GM18499 (cell line): ENCODE results near the gene AASDH.

ENCODE experiments used
- ATAC-seq: cut with Tn5 transposase; IDR thresholded peaks from one replicate; pipeline ENCODE4 v1.9.1; 2021; ENCODE audit warnings: moderate number of reproducible peaks; ENCODE audit not compliant: insufficient read depth, unreplicated experiment

AASDH gene

GRCh38 chr4:56321251-56321650 is 66.0 kb downstream of the AASDH start:
- no peak for ATAC-seq

DNA sequence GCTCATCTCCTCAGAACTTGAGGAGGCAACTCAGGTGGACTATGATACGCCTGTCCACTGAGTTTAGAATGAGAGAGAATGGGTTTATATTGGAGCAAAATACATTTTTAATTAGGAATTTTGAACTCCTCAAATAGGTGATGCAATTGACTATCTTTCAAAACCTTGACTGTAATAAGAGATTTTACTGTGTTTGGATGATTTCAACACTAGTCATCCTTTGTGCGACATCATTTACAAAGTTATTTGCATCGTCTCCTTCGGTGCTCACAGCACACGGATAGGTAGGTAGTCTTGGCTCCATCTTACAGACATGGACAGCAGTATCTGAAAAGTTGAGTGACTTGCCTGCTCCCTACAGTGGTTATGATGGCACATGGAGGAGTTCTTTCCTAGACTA is 67.0 kb downstream of the AASDH start:
- no peak for ATAC-seq

GRCh38 chr4:56318555-56318954 is 68.7 kb downstream of the AASDH start:
- ATAC-seq: no peak

DNA sequence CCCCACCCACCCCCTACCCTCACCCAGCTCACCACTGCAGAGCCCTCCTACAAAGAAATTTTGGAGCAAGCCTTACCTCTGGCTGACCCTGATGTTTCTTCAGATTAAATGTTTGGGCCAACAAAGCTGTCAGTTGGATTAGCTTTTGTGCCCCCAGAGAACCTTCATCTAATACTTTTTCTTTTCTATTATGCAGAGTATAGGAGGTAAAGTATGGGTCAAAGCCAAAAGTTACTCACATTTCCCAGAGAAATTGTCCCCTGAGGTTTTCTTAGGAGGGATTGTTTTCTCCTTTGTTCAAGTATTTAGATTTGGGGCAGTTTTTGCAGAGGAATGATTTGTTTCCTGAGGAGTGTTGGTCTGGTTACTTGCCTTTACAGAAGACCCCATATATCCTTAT is 69.5 kb downstream of the AASDH start:
- no peak for ATAC-seq

DNA sequence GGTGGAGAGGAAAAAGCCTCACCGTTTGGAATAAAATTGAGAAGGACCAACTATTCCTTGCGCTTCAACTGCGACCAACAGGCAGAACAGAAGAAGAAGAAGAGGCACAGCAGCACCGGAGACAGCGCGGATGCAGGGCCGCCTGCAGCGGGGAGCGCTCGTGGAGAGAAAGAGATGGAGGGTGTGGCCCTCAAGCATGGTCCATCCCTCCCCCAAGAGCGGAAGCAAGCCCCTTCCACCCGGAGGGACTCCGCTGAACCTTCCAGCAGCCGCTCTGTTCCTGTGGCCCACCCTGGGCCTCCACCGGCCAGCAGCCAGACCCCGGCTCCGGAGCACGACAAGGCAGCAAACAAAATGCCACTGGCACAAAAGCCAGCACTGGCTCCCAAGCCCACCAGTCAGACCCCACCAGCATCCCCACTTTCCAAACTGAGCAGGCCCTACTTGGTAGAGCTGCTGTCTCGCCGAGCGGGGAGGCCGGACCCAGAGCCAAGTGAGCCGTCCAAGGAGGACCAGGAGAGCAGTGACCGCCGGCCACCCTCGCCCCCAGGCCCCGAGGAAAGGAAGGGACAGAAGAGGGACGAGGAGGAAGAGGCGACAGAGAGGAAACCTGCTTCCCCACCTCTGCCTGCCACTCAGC is 71.2 kb downstream of the AASDH start:
- no peak for ATAC-seq

DNA sequence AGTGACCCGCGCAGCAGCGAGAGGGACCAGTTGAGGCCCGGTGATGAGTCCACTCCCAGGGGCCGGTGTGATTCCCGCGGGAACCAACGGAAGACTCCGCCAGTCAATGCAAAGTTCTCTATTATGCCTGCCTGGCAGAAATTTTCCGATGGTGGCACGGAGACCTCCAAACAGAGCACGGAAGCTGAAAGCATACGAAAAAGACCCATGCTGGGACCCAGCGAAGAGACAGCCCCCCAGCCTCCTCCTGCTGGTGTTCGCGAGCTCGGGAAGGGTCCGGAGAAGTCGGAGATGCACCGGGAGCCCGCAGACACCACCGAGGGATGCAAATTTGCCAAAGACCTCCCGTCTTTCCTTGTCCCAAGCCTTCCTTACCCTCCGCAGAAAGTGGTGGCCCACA is 71.7 kb downstream of the AASDH start:
- ATAC-seq: no peak

DNA sequence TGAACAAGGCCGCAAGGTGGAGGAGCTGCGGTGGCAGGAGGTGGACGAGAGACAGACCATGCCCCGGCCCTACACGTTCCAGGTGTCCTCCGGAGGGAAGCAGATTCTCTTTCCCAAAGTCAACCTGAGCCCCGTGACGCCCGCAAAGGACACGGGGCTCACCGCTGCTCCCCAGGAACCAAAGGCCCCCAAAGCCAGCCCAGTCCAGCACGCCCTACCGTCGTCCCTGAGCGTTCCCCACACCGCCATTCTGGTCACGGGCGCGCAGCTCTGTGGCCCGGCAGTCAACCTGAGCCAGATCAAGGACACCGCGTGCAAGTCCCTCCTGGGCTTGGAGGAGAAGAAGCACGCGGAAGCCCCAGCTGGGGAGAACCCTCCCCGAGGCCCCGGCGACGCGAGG is 72.2 kb downstream of the AASDH start:
- no peak for ATAC-seq

GRCh38 chr4:56314207-56314915 is 72.9 kb downstream of the AASDH start:
- no peak for ATAC-seq

DNA sequence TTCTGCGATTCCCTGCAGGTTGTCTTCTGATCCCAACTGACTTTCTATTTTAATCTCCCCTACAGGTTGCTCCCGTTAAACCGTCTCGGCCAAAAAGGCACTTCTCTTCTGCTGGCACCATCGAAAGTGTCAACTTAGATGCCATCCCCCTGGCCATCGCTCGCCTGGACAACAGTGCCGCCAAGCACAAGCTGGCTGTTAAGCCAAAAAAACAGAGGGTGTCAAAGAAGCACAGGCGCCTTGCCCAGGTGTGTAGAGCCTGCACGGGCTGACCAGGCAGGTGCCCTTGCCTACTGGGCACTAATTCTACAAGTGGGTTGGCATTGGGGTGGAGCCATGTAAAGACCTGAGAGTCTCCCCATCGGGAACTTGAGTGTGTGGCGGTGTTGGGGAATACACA is 74.2 kb downstream of the AASDH start:
- ATAC-seq: no peak

- no peak for ATAC-seq
These were observed 75.9 kb downstream of the AASDH start for GRCh38 chr4:56311299-56311975.

- ATAC-seq: no peak
These were observed 76.7 kb downstream of the AASDH start for GRCh38 chr4:56310401-56311125.

DNA sequence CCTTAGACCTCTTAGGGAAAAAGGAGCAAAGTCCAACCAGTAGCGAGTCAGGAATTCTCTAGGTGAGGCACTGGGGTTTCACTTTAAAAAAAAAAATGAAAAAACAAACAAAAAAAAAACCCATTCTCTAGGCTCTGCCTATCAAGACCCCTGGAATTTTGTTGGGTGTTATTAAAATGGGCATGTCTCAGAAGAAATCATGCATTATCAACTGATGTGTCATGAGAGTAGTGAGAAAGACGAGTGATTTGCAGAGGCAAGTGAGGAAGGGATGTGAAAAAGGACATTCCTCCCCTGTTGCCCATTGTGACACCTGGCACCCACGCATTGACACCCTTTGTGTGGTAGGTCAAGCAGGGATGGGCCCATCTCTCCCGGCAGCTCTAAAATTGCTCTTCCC is 78.9 kb downstream of the AASDH start:
- ATAC-seq: no peak

GRCh38 chr4:56307423-56307822 is 79.9 kb downstream of the AASDH start:
- no peak for ATAC-seq

DNA sequence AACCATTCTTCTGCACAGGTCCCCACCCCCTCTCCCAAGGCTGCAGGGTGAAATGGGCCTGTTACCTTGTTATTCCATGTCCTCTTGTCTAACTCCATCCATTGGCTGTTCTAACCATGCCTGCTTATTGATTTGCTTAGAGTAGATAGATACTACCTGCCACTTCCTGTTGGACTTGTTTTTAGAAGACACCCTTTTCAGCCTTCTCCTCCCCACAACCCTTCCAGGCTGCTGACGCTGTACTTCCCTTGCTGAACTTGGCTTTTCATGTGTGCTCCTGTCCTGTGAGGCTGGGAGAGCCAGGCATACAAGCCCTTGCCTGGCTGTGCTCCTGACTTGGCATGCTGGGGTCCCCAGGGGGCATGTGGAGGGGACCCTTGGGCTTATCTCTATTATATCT is 81.9 kb downstream of the AASDH start:
- no peak for ATAC-seq

GRCh38 chr4:56303921-56304320 is 83.4 kb downstream of the AASDH start:
- no peak for ATAC-seq

DNA sequence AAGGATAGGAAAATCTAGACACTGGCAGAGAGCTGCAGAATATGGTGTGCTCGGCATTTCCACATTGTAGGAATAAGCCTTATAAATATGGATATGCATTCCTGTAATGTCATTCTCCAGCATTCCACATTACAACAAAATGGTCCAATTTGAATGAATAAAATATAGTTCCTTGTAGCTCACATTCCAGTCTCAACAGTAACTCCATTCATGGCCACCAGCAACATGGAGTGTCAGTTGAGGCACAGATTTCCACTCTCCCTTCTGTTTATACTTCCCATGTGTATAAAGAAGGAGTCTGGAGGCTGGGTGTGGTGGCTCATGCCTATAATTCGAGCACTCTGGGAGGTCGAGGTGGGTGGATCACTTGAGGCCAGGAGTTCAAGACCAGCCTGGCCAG is 84.5 kb downstream of the AASDH start:
- ATAC-seq: no peak

- ATAC-seq: no peak
These were observed 85.2 kb downstream of the AASDH start for GRCh38 chr4:56301997-56302496.

DNA sequence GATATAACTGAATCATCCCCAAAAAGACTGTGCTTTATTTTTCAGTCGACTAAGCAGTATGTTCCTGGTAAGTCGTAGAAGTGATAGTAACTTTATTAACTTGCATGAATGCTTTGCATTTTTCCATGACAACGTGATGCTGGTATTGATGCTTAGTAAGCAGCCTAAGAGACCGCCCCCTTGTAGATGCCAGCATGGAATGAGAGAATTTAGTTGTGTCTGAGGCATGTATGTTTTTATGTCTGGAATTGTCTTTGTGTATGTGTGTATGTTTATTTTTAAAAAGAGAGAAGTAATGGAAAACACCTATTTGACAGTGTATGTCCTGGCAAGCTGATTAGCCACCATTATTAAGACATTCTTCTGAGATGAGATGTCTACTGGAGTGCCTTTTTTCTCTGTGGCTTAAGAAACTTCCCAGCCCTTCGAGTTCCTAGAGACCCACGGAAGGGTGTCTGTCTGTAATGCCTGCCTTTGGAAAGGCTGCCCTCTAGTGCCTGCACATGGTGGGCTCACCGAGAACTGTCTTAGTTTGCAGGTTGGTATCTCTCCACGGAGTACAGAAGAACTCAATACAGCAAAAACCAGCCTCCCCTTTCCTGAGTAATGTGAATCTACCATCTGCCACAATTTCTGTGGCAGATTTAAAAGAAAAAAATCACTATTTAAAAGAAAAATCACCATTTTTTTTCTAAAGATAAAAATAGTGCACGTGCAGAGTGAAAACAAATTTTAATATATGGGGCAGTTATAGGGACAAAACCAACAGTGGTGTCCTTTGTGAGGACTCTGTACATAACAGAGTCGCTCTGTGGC is 85.9 kb downstream of the AASDH start:
- ATAC-seq: no peak

GRCh38 chr4:56298236-56298635 is 89.1 kb downstream of the AASDH start:
- ATAC-seq: no peak

- no peak for ATAC-seq
These were observed 89.5 kb downstream of the AASDH start for GRCh38 chr4:56297776-56298175.
